ENCODE measurements around the gene CCNB2. TPM values are rescaled to one million over a fixed set of nuclear protein-coding genes. Genes with fewer than 3 reads are reported as not detected.
"Not testable (repeated sequence)": the region's sequence is repeated elsewhere in the genome, so short reads cannot be mapped to it uniquely, and the experiment has no call there.

CCNB2 gene
- total RNA-seq, 1 experiment from 2014 or later: 116 TPM

- DNase-seq (ENCODE audit: low read depth): no peak
Observed at GRCh38 chr15:59131969-59132562, 27.1 kb downstream of the CCNB2 start.

- DNase-seq (ENCODE audit: low read depth): no peak
Observed at GRCh38 chr15:59133929-59134427, 29.0 kb downstream of the CCNB2 start.

- DNase-seq (ENCODE audit: low read depth): no peak
Observed at GRCh38 chr15:59137566-59137965, 32.6 kb downstream of the CCNB2 start.

GRCh38 chr15:59138243-59138642 lies 33.3 kb downstream of the CCNB2 start:
- DNase-seq (ENCODE audit: low read depth): peak; percentile 69

GRCh38 chr15:59140422-59141226 lies 35.7 kb downstream of the CCNB2 start:
- DNase-seq (ENCODE audit: low read depth): no peak

GRCh38 chr15:59143281-59143680 lies 38.3 kb downstream of the CCNB2 start:
- no peak for DNase-seq (ENCODE audit: low read depth)

- not testable (repeated sequence) for DNase-seq (ENCODE audit: low read depth)
Observed at GRCh38 chr15:59144594-59144993, 39.6 kb downstream of the CCNB2 start.

GRCh38 chr15:59147666-59148065 lies 42.7 kb downstream of the CCNB2 start:
- DNase-seq (ENCODE audit: low read depth): no peak

GRCh38 chr15:59148153-59148833 lies 43.3 kb downstream of the CCNB2 start:
- no peak for DNase-seq (ENCODE audit: low read depth)

GRCh38 chr15:59150185-59150584 lies 45.2 kb downstream of the CCNB2 start:
- no peak for DNase-seq (ENCODE audit: low read depth)

- no peak for DNase-seq (ENCODE audit: low read depth)
Observed at GRCh38 chr15:59152694-59153450, 47.9 kb downstream of the CCNB2 start.

- no peak for DNase-seq (ENCODE audit: low read depth)
Observed at GRCh38 chr15:59153466-59153865, 48.5 kb downstream of the CCNB2 start.

- DNase-seq (ENCODE audit: low read depth): no peak
Observed at GRCh38 chr15:59154243-59154642, 49.3 kb downstream of the CCNB2 start.

GRCh38 chr15:59155431-59155830 lies 50.5 kb downstream of the CCNB2 start:
- DNase-seq (ENCODE audit: low read depth): no peak

- no peak for DNase-seq (ENCODE audit: low read depth)
Observed at GRCh38 chr15:59157396-59157795, 52.5 kb downstream of the CCNB2 start.

GRCh38 chr15:59157840-59158700 lies 53.1 kb downstream of the CCNB2 start:
- DNase-seq (ENCODE audit: low read depth): no peak

GRCh38 chr15:59158701-59159034 lies 53.7 kb downstream of the CCNB2 start:
- no peak for DNase-seq (ENCODE audit: low read depth)

GRCh38 chr15:59159210-59159609 lies 54.3 kb downstream of the CCNB2 start:
- DNase-seq (ENCODE audit: low read depth): no peak

- peak; percentile 37 for DNase-seq (ENCODE audit: low read depth)
Observed at GRCh38 chr15:59160880-59161593, 56.1 kb downstream of the CCNB2 start.

- DNase-seq (ENCODE audit: low read depth): not testable (repeated sequence)
Observed at GRCh38 chr15:59162080-59162479, 57.1 kb downstream of the CCNB2 start.

Data from HT1080 (cell line).